ENCODE measurements around the gene SPSB4.

Gene SPSB4

GRCh38 chr3:141073580-141073979 is 22.4 kb downstream of the SPSB4 start:
- H3K27ac ChIP-seq (ENCODE audit: low read depth in 2 of 2, low read length in 2 of 2), result no peak overlapping the region
- H3K4me1 ChIP-seq (ENCODE audit: control insufficient read depth in 2 of 2, insufficient read depth in 2 of 2, low read length in 2 of 2), result peaks cover 4 to 7% of the 10 kb centered on the region in 2 donors
- H3K27me3 ChIP-seq (ENCODE audit: control insufficient read depth in 2 of 2, insufficient read depth in 2 of 2, low read length in 2 of 2), result no peaks in the 10 kb centered on the region
- no peaks in the 10 kb centered on the region for H3K36me3 ChIP-seq (ENCODE audit: control insufficient read depth in 2 of 2, insufficient read depth in 2 of 2, low read length in 2 of 2)
- no peak overlapping the region for H3K9ac ChIP-seq (ENCODE audit: low read depth in 1 of 2, low read length in 2 of 2)
- H3K9me3 ChIP-seq (ENCODE audit: control insufficient read depth in 2 of 2, low read length in 2 of 2), result no peaks in the 10 kb centered on the region
- H3K4me3 ChIP-seq (ENCODE audit: low read length in 2 of 2), result no peak overlapping the region

DNA sequence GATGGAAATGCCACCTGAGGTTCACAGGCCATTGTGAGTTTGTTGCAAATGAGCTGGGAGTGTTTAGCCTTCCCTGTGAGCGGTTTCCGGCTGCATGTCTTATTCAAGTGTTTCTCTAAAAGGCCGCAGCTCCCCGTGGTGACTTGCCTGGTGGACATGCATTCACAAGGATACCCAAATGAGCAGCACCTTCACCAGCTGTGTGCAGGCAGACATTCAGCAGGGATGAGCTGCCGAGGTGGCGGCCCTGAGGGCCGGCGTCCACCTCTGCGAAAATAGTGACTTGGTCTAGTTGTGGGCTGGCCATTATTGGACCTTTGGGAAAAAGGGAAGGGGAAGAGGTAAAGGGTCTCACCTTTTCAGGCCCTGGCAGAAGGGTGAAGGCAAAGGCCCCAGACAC is 23.4 kb downstream of the SPSB4 start:
- no peaks in the 10 kb centered on the region for H3K36me3 ChIP-seq (ENCODE audit: control insufficient read depth in 2 of 2, insufficient read depth in 2 of 2, low read length in 2 of 2)
- no peak overlapping the region for H3K9ac ChIP-seq (ENCODE audit: low read depth in 1 of 2, low read length in 2 of 2)
- peaks cover 4 to 7% of the 10 kb centered on the region in 2 donors for H3K4me1 ChIP-seq (ENCODE audit: control insufficient read depth in 2 of 2, insufficient read depth in 2 of 2, low read length in 2 of 2)
- no peak overlapping the region for H3K27ac ChIP-seq (ENCODE audit: low read depth in 2 of 2, low read length in 2 of 2)
- H3K4me3 ChIP-seq (ENCODE audit: low read length in 2 of 2), result no peak overlapping the region
- H3K9me3 ChIP-seq (ENCODE audit: control insufficient read depth in 2 of 2, low read length in 2 of 2), result no peaks in the 10 kb centered on the region
- no peaks in the 10 kb centered on the region for H3K27me3 ChIP-seq (ENCODE audit: control insufficient read depth in 2 of 2, insufficient read depth in 2 of 2, low read length in 2 of 2)

DNA sequence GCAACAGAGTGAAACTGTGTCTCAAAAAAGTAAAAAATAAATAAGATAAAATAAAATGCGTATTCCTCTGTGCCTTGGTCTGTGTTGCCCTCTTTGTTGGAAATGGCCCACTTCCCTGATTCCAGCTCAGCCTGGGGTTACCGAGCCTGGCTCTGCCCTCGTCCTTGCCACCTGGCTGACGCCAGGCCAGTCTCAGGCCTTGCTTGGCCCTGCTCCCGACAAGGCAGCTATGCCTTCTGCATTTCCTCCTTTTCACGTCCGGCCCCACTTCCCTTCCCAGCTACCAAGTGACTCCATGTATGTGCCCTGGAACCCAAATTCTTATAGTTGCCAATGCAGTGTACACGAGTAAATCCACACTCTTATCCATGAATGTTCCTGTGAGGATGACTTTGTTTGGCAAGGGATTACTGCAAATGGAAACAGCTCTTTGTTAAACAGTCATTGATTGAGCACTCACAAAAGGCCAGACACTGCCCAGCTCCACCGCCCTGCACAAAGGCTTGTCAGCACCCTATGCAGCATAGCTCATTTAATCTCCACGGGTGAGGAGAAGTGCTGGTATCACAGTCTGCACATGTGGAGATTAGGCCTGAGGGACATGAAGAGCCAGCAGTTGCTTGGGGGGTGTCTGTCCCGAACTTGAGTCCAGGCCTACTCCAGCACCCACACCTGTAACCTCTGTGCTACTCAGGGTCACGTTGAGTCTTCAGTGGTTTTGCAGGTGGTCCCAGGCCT is 25.1 kb downstream of the SPSB4 start:
- Histone ChIP-seq H3K4me1 (ENCODE audit: control insufficient read depth in 2 of 2, insufficient read depth in 2 of 2, low read length in 2 of 2) (peaks cover 4 to 7% of the 10 kb centered on the region in 2 donors), H3K4me3 (ENCODE audit: low read length in 2 of 2) (no peak overlapping the region), H3K9ac (ENCODE audit: low read depth in 1 of 2, low read length in 2 of 2) (no peak overlapping the region), H3K27ac (ENCODE audit: low read depth in 2 of 2, low read length in 2 of 2) (peak overlapping the region in 1 of 2 donors; percentile 50), H3K27me3 (ENCODE audit: control insufficient read depth in 2 of 2, insufficient read depth in 2 of 2, low read length in 2 of 2) (no peaks in the 10 kb centered on the region), H3K36me3 (ENCODE audit: control insufficient read depth in 2 of 2, insufficient read depth in 2 of 2, low read length in 2 of 2) (no peaks in the 10 kb centered on the region), H3K9me3 (ENCODE audit: control insufficient read depth in 2 of 2, low read length in 2 of 2) (no peaks in the 10 kb centered on the region)

GRCh38 chr3:141076797-141077571 is 25.8 kb downstream of the SPSB4 start:
- Histone ChIP-seq H3K4me1 (ENCODE audit: control insufficient read depth in 2 of 2, insufficient read depth in 2 of 2, low read length in 2 of 2) (peaks cover 4 to 7% of the 10 kb centered on the region in 2 donors), H3K4me3 (ENCODE audit: low read length in 2 of 2) (peak overlapping the region in 1 of 2 donors; percentile 45), H3K27me3 (ENCODE audit: control insufficient read depth in 2 of 2, insufficient read depth in 2 of 2, low read length in 2 of 2) (no peaks in the 10 kb centered on the region), H3K27ac (ENCODE audit: low read depth in 2 of 2, low read length in 2 of 2) (peak overlapping the region in 1 of 2 donors; percentile 50), H3K9ac (ENCODE audit: low read depth in 1 of 2, low read length in 2 of 2) (no peak overlapping the region), H3K36me3 (ENCODE audit: control insufficient read depth in 2 of 2, insufficient read depth in 2 of 2, low read length in 2 of 2) (no peaks in the 10 kb centered on the region), H3K9me3 (ENCODE audit: control insufficient read depth in 2 of 2, low read length in 2 of 2) (no peaks in the 10 kb centered on the region)

- Histone ChIP-seq H3K4me3 (ENCODE audit: low read length in 2 of 2) (no peak overlapping the region), H3K27me3 (ENCODE audit: control insufficient read depth in 2 of 2, insufficient read depth in 2 of 2, low read length in 2 of 2) (no peaks in the 10 kb centered on the region), H3K36me3 (ENCODE audit: control insufficient read depth in 2 of 2, insufficient read depth in 2 of 2, low read length in 2 of 2) (no peaks in the 10 kb centered on the region), H3K9ac (ENCODE audit: low read depth in 1 of 2, low read length in 2 of 2) (no peak overlapping the region), H3K27ac (ENCODE audit: low read depth in 2 of 2, low read length in 2 of 2) (no peak overlapping the region), H3K9me3 (ENCODE audit: control insufficient read depth in 2 of 2, low read length in 2 of 2) (no peaks in the 10 kb centered on the region), H3K4me1 (ENCODE audit: control insufficient read depth in 2 of 2, insufficient read depth in 2 of 2, low read length in 2 of 2) (peaks cover 4 to 7% of the 10 kb centered on the region in 2 donors)
Measured at GRCh38 chr3:141077631-141078030, 26.5 kb downstream of the SPSB4 start.

DNA sequence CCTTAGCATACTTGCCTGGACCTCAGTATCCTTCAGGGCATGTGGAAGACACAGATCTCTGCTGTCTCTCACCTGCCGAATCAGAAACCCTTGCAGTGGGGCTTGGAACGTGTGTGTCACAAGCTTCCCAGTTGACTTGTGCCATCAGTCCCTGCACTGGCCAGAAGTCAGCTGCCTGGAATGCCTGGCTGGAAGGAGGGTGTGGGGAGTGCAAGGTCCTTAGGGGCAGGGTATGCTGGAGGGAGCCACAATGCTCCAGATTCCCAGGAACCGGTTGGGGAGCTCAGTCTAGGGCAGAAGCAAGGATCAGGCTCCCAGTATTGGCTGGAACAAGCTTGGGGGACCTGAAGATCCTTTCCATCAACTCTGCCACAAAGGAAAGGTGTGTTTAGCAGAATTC is 27.1 kb downstream of the SPSB4 start:
- Histone ChIP-seq H3K27me3 (ENCODE audit: control insufficient read depth in 2 of 2, insufficient read depth in 2 of 2, low read length in 2 of 2) (no peaks in the 10 kb centered on the region), H3K27ac (ENCODE audit: low read depth in 2 of 2, low read length in 2 of 2) (no peak overlapping the region), H3K4me1 (ENCODE audit: control insufficient read depth in 2 of 2, insufficient read depth in 2 of 2, low read length in 2 of 2) (peaks cover 4 to 7% of the 10 kb centered on the region in 2 donors), H3K9me3 (ENCODE audit: control insufficient read depth in 2 of 2, low read length in 2 of 2) (no peaks in the 10 kb centered on the region), H3K9ac (ENCODE audit: low read depth in 1 of 2, low read length in 2 of 2) (no peak overlapping the region), H3K4me3 (ENCODE audit: low read length in 2 of 2) (no peak overlapping the region), H3K36me3 (ENCODE audit: control insufficient read depth in 2 of 2, insufficient read depth in 2 of 2, low read length in 2 of 2) (no peaks in the 10 kb centered on the region)

GRCh38 chr3:141080431-141080830 is 29.3 kb downstream of the SPSB4 start:
- Histone ChIP-seq H3K27me3 (ENCODE audit: control insufficient read depth in 2 of 2, insufficient read depth in 2 of 2, low read length in 2 of 2) (no peaks in the 10 kb centered on the region), H3K27ac (ENCODE audit: low read depth in 2 of 2, low read length in 2 of 2) (no peak overlapping the region), H3K9me3 (ENCODE audit: control insufficient read depth in 2 of 2, low read length in 2 of 2) (no peaks in the 10 kb centered on the region), H3K4me1 (ENCODE audit: control insufficient read depth in 2 of 2, insufficient read depth in 2 of 2, low read length in 2 of 2) (peaks cover 4 to 7% of the 10 kb centered on the region in 2 donors), H3K9ac (ENCODE audit: low read depth in 1 of 2, low read length in 2 of 2) (no peak overlapping the region), H3K4me3 (ENCODE audit: low read length in 2 of 2) (no peak overlapping the region), H3K36me3 (ENCODE audit: control insufficient read depth in 2 of 2, insufficient read depth in 2 of 2, low read length in 2 of 2) (no peaks in the 10 kb centered on the region)

GRCh38 chr3:141081141-141081795 is 30.1 kb downstream of the SPSB4 start:
- Histone ChIP-seq H3K9ac (ENCODE audit: low read depth in 1 of 2, low read length in 2 of 2) (no peak overlapping the region), H3K9me3 (ENCODE audit: control insufficient read depth in 2 of 2, low read length in 2 of 2) (no peaks in the 10 kb centered on the region), H3K27ac (ENCODE audit: low read depth in 2 of 2, low read length in 2 of 2) (no peak overlapping the region), H3K27me3 (ENCODE audit: control insufficient read depth in 2 of 2, insufficient read depth in 2 of 2, low read length in 2 of 2) (no peaks in the 10 kb centered on the region), H3K4me1 (ENCODE audit: control insufficient read depth in 2 of 2, insufficient read depth in 2 of 2, low read length in 2 of 2) (peaks cover 4 to 7% of the 10 kb centered on the region in 2 donors), H3K36me3 (ENCODE audit: control insufficient read depth in 2 of 2, insufficient read depth in 2 of 2, low read length in 2 of 2) (no peaks in the 10 kb centered on the region), H3K4me3 (ENCODE audit: low read length in 2 of 2) (no peak overlapping the region)

DNA sequence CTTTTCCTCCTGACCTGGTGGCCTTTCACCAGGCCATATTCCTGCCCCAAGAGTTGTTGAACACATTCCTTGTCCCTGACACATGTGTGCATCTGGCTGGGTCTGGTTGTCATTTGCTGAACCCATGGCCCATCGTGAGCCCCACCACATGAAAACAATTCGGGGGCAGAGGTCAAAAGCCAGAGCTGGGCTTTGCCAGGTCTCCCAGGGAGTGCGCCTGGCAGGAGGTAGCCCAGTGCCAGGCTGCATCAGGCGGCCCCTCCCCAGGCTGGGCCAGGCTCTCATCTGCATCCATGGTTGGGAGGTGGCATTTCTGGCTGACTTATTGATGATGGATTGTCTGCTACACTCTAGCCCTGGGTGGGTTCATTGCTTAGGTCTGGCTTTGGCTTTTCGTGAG is 30.9 kb downstream of the SPSB4 start:
- peaks cover 0 to under 1% of the 10 kb centered on the region in 2 donors for H3K4me1 ChIP-seq (ENCODE audit: control insufficient read depth in 2 of 2, insufficient read depth in 2 of 2, low read length in 2 of 2)
- no peak overlapping the region for H3K9ac ChIP-seq (ENCODE audit: low read depth in 1 of 2, low read length in 2 of 2)
- no peak overlapping the region for H3K27ac ChIP-seq (ENCODE audit: low read depth in 2 of 2, low read length in 2 of 2)
- no peaks in the 10 kb centered on the region for H3K27me3 ChIP-seq (ENCODE audit: control insufficient read depth in 2 of 2, insufficient read depth in 2 of 2, low read length in 2 of 2)
- H3K9me3 ChIP-seq (ENCODE audit: control insufficient read depth in 2 of 2, low read length in 2 of 2), result no peaks in the 10 kb centered on the region
- H3K4me3 ChIP-seq (ENCODE audit: low read length in 2 of 2), result no peak overlapping the region
- no peaks in the 10 kb centered on the region for H3K36me3 ChIP-seq (ENCODE audit: control insufficient read depth in 2 of 2, insufficient read depth in 2 of 2, low read length in 2 of 2)

DNA sequence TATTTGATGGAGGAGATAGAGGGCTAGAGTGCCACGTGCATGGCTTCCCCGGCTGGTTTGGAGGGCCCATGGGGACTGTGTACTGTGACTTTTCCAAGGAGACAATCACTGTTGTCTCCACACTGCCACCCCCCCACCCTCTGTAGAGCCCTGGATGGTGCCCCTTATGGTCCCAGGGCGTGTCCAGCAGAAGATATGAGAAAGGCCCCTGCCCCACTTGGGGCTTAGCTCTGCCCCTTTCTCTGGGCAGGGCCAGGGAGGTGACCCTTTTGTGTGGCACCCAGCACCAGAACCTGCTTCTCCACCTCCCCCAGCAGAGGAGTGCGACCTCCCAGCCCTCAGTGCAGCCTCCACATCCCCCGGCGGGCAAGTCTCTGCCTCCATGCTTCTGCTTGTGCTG is 32.1 kb downstream of the SPSB4 start:
- H3K9ac ChIP-seq (ENCODE audit: low read depth in 1 of 2, low read length in 2 of 2), result no peak overlapping the region
- no peak overlapping the region for H3K4me3 ChIP-seq (ENCODE audit: low read length in 2 of 2)
- no peaks in the 10 kb centered on the region for H3K4me1 ChIP-seq (ENCODE audit: control insufficient read depth in 2 of 2, insufficient read depth in 2 of 2, low read length in 2 of 2)
- H3K27me3 ChIP-seq (ENCODE audit: control insufficient read depth in 2 of 2, insufficient read depth in 2 of 2, low read length in 2 of 2), result no peaks in the 10 kb centered on the region
- no peaks in the 10 kb centered on the region for H3K36me3 ChIP-seq (ENCODE audit: control insufficient read depth in 2 of 2, insufficient read depth in 2 of 2, low read length in 2 of 2)
- H3K27ac ChIP-seq (ENCODE audit: low read depth in 2 of 2, low read length in 2 of 2), result no peak overlapping the region
- no peaks in the 10 kb centered on the region for H3K9me3 ChIP-seq (ENCODE audit: control insufficient read depth in 2 of 2, low read length in 2 of 2)

Measured in mucosa of rectum (tissue), 2 donors.